PC-9 (cell line): ENCODE results near the gene ARR3. TPM values are rescaled to one million over a fixed set of nuclear protein-coding genes. Genes with fewer than 3 reads are reported as not detected.

Experiments used
- BruUV-seq: library from RNA; stranded (reverse); fragments of 400-500 nt; replicated peaks from 2 replicates; lab custom pipeline; 2021; lab: Mats Ljungman, UMichigan
- CTCF ChIA-PET: fragments of 300-600 bp; sonication (Branson Sonifier 250); formaldehyde crosslinking; loops from one replicate; lab custom pipeline; 2022; ENCODE audit warnings: antibody characterized with exemption; lab: Charles Lee
- POLR2A ChIA-PET: fragments of 300-600 bp; sonication (Branson Sonifier 250); formaldehyde crosslinking; loops from one replicate; lab custom pipeline; 2022; ENCODE audit warnings: antibody characterized with exemption; ENCODE audit not compliant: unreplicated experiment; lab: Charles Lee
- DNase-seq, 2 experiments: peaks; one replicate each; pipeline versions ENCODE4 v3.0.0 to v3.0.0-alpha.2; 2015 to 2022; ENCODE audit warnings: mixed read lengths in 1 of 2
- H2AFZ ChIP-seq: fragments of 200-600 bp; sonication (generic); 2 replicates; pipeline ENCODE4 v1.8.1; 2017; ENCODE audit warnings: antibody characterized with exemption
- H3F3A ChIP-seq: fragments of 200-600 bp; sonication (generic); 2 replicates; pipeline ENCODE4 v1.8.1; 2017; ENCODE audit warnings: antibody characterized with exemption, mild to moderate bottlenecking, low read depth; ENCODE audit not compliant: insufficient read depth
- H3K27ac ChIP-seq: fragments of 200-600 bp; sonication (generic); 2 replicates; pipeline ENCODE4 v1.6.1; 2016; ENCODE audit warnings: mixed run types
- H3K27me3 ChIP-seq: fragments of 200-600 bp; sonication (generic); 2 replicates; pipeline ENCODE4 v1.6.1; 2016; ENCODE audit warnings: low read depth, mixed run types; ENCODE audit not compliant: insufficient read depth
- H3K36me3 ChIP-seq: fragments of 200-600 bp; sonication (generic); 2 replicates; pipeline ENCODE4 v1.6.1; 2016; ENCODE audit warnings: low read depth, mixed run types
- H3K4me1 ChIP-seq: fragments of 200-600 bp; sonication (generic); replicated peaks from 2 replicates; pipeline ENCODE4 v1.6.1; 2016; ENCODE audit warnings: mixed run types; ENCODE audit not compliant: insufficient read depth
- H3K4me2 ChIP-seq: fragments of 200-600 bp; sonication (generic); 2 replicates; pipeline ENCODE4 v1.6.1; 2017; ENCODE audit warnings: mixed run types
- H3K4me3 ChIP-seq: fragments of 200-600 bp; sonication (generic); 2 replicates; pipeline ENCODE4 v1.6.1; 2016; ENCODE audit warnings: mixed run types
- H3K79me2 ChIP-seq: fragments of 200-600 bp; sonication (generic); 2 replicates; pipeline ENCODE4 v1.6.1; 2017; ENCODE audit warnings: low read depth, mixed run types
- H3K9me2 ChIP-seq: fragments of 200-600 bp; sonication (generic); 2 replicates; pipeline ENCODE4 v1.8.1; 2017; ENCODE audit warnings: mild to moderate bottlenecking; ENCODE audit not compliant: insufficient read depth
- H3K9me3 ChIP-seq: fragments of 200-600 bp; sonication (generic); 2 replicates; pipeline ENCODE4 v1.8.1; 2016; ENCODE audit warnings: low read depth; ENCODE audit not compliant: insufficient read depth
- H4K20me1 ChIP-seq: fragments of 200-600 bp; sonication (generic); 2 replicates; pipeline ENCODE4 v1.8.1; 2017; ENCODE audit not compliant: insufficient read depth
- EZH2 ChIP-seq: fragments of 200-600 bp; sonication (generic); IDR thresholded peaks from 2 replicates; pipeline ENCODE4 v1.8.0; 2017; ENCODE audit warnings: antibody characterized with exemption, low read depth
- intact Hi-C: fragments of 100-400 bp; cut with micrococcal nuclease; formaldehyde crosslinking; loops from one replicate; pipeline ENCODE4 v1.10.0; 2022; ENCODE audit not compliant: unreplicated experiment
- total RNA-seq: library from RNA; stranded (reverse); gene quantifications from 2 replicates; pipeline ENCODE4 v1.2.3, GENCODE V29; 2021
- TF ChIP-seq, protein P1 (sequence below): fragments of 200-600 bp; sonication (generic); conservative IDR thresholded peaks from 2 replicates; pipeline ENCODE4 v1.6.1; 2017; ENCODE audit warnings: mixed run types, antibody characterized with exemption, mild to moderate bottlenecking, moderate library complexity

The ARR3 gene
- total RNA-seq, 1 experiment from 2014 or later, result not detected

DNA sequence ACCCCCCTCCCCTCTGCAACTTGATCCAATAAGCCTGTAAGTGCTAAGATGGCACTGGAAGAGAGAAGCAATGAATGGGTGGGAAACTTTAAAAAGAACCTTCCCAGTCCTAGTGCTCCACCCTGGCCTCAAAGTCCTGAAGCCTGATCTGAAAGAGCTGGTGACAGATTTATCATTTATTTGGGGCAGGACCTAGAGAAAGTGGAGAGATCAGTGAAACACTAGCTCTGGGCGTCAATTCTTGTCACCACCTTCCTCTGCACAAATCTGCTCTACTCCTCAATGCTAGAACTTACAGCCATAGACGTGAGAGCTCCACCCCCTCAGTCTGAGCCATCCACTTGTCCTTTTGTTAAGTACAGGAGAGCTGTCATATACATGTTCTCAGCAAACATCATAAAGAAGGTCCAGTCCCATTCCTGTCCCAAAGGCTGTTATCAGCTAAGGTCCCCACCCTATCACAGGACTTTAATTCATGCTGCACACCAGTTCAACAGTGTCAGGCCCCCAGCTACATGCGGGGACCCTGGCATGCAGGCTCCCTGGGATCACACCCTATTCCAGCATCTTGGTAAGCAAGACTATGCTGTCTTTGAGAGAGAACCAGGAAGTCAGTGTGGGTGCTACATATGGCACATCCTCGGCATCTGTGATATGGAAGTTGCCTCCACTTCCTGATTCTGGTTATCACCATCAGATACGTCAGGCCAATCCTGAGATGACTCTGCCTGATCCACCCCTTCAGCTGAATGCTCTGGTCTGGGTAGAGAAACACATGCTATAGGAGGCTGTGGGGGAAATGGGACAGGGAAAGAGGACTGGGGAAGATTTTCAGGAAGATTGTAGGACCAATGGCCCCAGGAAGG is 10.5 kb upstream of the ARR3 start:
- peak in 1 of 2 experiments; percentile 33 for DNase-seq
- 0 out of 2 replicates have a peak, but pooled peaks cover 3% of the 10 kb centered on the region for H3F3A ChIP-seq
- H3K4me3 ChIP-seq, result no peak overlapping the region
- H3K36me3 ChIP-seq, result no peaks in the 10 kb centered on the region
- intact Hi-C loops, result no loop called here
- no peak for TF ChIP-seq EZH2
- TF ChIP-seq, protein P1, sequence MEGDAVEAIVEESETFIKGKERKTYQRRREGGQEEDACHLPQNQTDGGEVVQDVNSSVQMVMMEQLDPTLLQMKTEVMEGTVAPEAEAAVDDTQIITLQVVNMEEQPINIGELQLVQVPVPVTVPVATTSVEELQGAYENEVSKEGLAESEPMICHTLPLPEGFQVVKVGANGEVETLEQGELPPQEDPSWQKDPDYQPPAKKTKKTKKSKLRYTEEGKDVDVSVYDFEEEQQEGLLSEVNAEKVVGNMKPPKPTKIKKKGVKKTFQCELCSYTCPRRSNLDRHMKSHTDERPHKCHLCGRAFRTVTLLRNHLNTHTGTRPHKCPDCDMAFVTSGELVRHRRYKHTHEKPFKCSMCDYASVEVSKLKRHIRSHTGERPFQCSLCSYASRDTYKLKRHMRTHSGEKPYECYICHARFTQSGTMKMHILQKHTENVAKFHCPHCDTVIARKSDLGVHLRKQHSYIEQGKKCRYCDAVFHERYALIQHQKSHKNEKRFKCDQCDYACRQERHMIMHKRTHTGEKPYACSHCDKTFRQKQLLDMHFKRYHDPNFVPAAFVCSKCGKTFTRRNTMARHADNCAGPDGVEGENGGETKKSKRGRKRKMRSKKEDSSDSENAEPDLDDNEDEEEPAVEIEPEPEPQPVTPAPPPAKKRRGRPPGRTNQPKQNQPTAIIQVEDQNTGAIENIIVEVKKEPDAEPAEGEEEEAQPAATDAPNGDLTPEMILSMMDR, result no peak
- H3K9me3 ChIP-seq, result no peaks in the 10 kb centered on the region; the same call in 1 of the 2 replicates
- no peak overlapping the region for H2AFZ ChIP-seq
- H3K27ac ChIP-seq, result no peak overlapping the region
- ChIA-PET POLR2A (no interaction called here), CTCF (no interaction called here)
- no peaks in the 10 kb centered on the region for H4K20me1 ChIP-seq
- peaks cover 24% of the 10 kb centered on the region for H3K4me1 ChIP-seq
- BruUV-seq, result no TSS peak
- H3K4me2 ChIP-seq, result no peak overlapping the region
- H3K79me2 ChIP-seq, result no peaks in the 10 kb centered on the region
- H3K27me3 ChIP-seq, result no peaks in the 10 kb centered on the region
- no peaks in the 10 kb centered on the region for H3K9me2 ChIP-seq

DNA sequence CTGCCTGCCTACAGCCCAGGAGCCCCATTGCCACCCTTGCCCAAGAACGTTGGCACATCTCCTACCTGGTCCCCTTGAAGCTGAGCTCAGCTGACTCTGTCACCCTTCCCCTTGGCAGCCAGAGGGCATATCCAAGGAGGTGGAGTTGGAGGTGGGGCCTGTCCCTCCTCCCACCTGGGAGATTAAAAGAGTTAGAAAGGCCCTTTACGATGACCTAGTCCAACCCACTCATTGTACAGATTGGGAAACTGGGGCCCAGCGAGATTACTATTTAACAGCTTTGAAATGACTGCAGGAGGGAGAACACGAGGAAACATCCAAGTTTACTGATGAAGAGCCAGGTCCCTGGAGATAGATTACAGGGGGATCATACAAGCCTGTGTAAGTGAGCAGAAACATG is 8.0 kb upstream of the ARR3 start, which contains the start of gene P2RY4:
TSS of gene P2RY4 (minus strand) at position 101 of the 400 bp plus-strand sequence. CDS start 580 bp downstream, outside the sequence.
- TF ChIP-seq, protein P1, result no peak
- TF ChIP-seq EZH2, result no peak
- POLR2A ChIA-PET, result no interaction called here
- no TSS peak for BruUV-seq

DNA sequence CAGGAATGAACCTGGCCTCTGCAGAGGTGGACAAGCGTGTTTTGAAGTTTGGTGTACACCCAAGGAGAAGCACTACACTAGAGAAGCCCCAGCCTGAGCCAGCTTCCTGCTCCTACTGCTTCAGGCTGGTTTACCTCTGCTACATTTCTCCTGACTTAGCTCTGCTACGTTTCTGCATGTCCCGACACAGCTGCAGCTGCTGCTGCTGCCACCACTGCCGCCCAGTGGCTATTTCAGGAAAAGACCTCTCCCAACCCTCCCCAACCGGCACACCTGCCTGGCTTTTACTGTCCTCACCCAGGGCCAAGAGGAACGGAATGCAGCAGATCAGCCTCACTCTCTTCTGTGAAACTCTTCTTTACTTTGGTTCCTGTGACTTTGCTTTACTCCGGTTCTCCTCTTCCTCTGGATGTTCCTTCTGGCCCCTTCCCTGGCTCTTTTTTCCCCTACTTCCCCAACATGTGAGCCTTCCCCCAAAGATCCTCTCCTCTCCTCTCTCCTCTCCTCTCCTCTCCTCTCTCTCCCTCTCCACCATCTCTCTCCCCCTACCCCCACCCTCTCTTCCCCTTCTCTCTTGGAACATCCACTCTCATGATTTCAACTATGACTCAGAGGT is 5.1 kb upstream of the ARR3 start:
- POLR2A ChIA-PET, result no interaction called here
- no peaks in the 10 kb centered on the region for H3K36me3 ChIP-seq
- intact Hi-C loops, result loop anchor here (1.0 to 5.0 kb wide), 3 partner anchors 66 to 231 kb away; partner anchors contain the start of gene IGBP1
- H4K20me1 ChIP-seq, result no peaks in the 10 kb centered on the region
- H3F3A ChIP-seq, result no peaks in the 10 kb centered on the region
- no peaks in the 10 kb centered on the region for H3K4me1 ChIP-seq
- CTCF ChIA-PET, result interaction anchor here (0.5 to 1.8 kb wide), 5 partner anchors 9 to 131 kb away, joined by 3 to 5 read pairs (median 3); partner anchors contain the start of gene IGBP1
- TF ChIP-seq, protein P1, result peak; percentile 72
- no peak for TF ChIP-seq EZH2
- no peaks in the 10 kb centered on the region for H3K9me2 ChIP-seq
- no peaks in the 10 kb centered on the region for H3K79me2 ChIP-seq
- no peak overlapping the region for H3K4me3 ChIP-seq
- no TSS peak for BruUV-seq
- H3K4me2 ChIP-seq, result no peak overlapping the region
- peak; percentile 51 to 64 for DNase-seq
- H3K9me3 ChIP-seq, result no peaks in the 10 kb centered on the region
- no peak overlapping the region for H2AFZ ChIP-seq
- H3K27ac ChIP-seq, result no peak overlapping the region
- no peaks in the 10 kb centered on the region for H3K27me3 ChIP-seq

More for the DNA sequence above, 8.0 kb upstream of the ARR3 start, which contains the start of gene P2RY4:
- H3K27ac ChIP-seq, result no peak within 1 kb of the TSS
- intact Hi-C loops, result loop anchor here (5.0 kb wide), 1 partner anchor 228 kb away; no protein-coding TSS in a partner anchor
- CTCF ChIA-PET, result no interaction called here
- no peak for DNase-seq
- no peaks in the 10 kb centered on the region for H3K9me2 ChIP-seq
- no peaks in the 10 kb centered on the region; the same call in 1 of the 2 replicates for H3K9me3 ChIP-seq
- no peaks in the 10 kb centered on the region for H3K36me3 ChIP-seq
- no peak within 1 kb of the TSS for H3K4me3 ChIP-seq
- no peaks in the 10 kb centered on the region for H3F3A ChIP-seq
- no peaks in the 10 kb centered on the region for H3K79me2 ChIP-seq
- H3K4me2 ChIP-seq, result no peak within 1 kb of the TSS
- H3K4me1 ChIP-seq, result peaks cover under 1% of the 10 kb centered on the region; the same call in 1 of the 2 replicates
- H4K20me1 ChIP-seq, result no peaks in the 10 kb centered on the region
- H2AFZ ChIP-seq, result no peak within 1 kb of the TSS
- no peaks in the 10 kb centered on the region for H3K27me3 ChIP-seq
